Measurements from ENCODE around the gene PCNX2. TPM values are rescaled to one million over a fixed set of nuclear protein-coding genes. Genes with fewer than 3 reads are reported as not detected.

The PCNX2 gene
- total RNA-seq, 1 experiment from 2014 or later: 15.0 TPM

DNA sequence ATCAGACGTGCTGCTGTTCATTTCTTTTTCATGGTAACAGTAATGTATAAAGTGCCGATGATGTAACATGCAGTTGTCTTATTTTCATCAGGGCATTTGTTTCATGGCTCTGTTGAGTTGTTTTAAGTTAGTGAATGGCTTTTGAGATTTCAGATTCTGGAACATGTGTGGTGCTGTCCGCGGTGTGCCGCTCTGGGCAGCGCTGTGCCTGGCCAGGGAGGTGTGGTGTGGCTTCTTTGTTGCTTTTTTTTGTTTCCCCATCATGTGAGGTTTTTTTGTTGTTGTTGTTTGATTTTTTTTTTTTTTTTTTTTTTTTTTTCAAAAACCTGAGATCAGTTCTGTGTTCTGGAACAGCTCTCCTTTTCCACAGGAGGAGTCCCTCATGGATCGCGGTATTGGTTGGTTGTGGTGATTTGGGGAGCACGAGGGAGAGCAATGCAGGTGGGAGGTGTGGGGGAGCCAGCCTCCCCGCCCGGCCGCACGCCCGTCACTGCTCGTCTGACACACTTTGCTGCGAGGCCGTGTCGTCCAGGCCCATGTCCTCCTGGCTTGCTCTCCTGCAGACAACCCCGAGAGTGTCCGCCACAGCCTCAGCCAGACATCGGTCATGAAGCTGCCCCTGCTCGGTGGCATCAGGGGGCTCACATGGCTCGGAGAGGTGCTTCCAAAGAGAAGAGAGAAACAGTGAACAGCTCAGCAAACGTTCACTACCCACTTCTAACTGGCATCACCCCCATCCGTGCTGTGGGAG lies 311.5 kb downstream of the PCNX2 start:
- intact Hi-C loops (cut with micrococcal nuclease; ENCODE audit: unreplicated experiment): no loop called here
- H3K9me3 Mint-ChIP-seq (ENCODE audit: unreplicated experiment): no peaks in the 10 kb centered on the region
- no peak overlapping the region for H3K4me3 Mint-ChIP-seq (ENCODE audit: unreplicated experiment)
- Histone ChIP-seq H3K4me3 (ENCODE audit: low read depth, low read length) (no peak overlapping the region), H3K36me3 (ENCODE audit: control insufficient read depth, insufficient read depth, low read length) (no peaks in the 10 kb centered on the region), H3K4me1 (no peaks in the 10 kb centered on the region), H3K27me3 (replicated peaks; ENCODE audit: control insufficient read depth, insufficient read depth, low read length) (no peaks in the 10 kb centered on the region), H3K9me3 (no peaks in the 10 kb centered on the region)
- H3K36me3 Mint-ChIP-seq (ENCODE audit: insufficient read depth, unreplicated experiment): no peaks in the 10 kb centered on the region
- no peaks in the 10 kb centered on the region for H3K27me3 Mint-ChIP-seq (ENCODE audit: insufficient read depth, unreplicated experiment)
- DNase-seq: no peak
- CTCF ChIA-PET: interaction anchor here (0.5 to 0.6 kb wide), 2 partner anchors 39 to 254 kb away, joined by 3 read pairs; no protein-coding TSS in a partner anchor
- POLR2A ChIA-PET: no interaction called here
- no peak overlapping the region for H3K27ac Mint-ChIP-seq (ENCODE audit: unreplicated experiment)
- no TSS peak for BruUV-seq (replicated peaks)
- TF ChIP-seq, protein P1, sequence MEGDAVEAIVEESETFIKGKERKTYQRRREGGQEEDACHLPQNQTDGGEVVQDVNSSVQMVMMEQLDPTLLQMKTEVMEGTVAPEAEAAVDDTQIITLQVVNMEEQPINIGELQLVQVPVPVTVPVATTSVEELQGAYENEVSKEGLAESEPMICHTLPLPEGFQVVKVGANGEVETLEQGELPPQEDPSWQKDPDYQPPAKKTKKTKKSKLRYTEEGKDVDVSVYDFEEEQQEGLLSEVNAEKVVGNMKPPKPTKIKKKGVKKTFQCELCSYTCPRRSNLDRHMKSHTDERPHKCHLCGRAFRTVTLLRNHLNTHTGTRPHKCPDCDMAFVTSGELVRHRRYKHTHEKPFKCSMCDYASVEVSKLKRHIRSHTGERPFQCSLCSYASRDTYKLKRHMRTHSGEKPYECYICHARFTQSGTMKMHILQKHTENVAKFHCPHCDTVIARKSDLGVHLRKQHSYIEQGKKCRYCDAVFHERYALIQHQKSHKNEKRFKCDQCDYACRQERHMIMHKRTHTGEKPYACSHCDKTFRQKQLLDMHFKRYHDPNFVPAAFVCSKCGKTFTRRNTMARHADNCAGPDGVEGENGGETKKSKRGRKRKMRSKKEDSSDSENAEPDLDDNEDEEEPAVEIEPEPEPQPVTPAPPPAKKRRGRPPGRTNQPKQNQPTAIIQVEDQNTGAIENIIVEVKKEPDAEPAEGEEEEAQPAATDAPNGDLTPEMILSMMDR (IDR thresholded peaks at IDR 0.05; ENCODE audit: insufficient read depth in 1 of 2, low read depth in 1 of 2, low read length in 1 of 2, severe bottlenecking in 1 of 2, unreplicated experiment in 1 of 2): no peak
- H3K4me1 Mint-ChIP-seq (ENCODE audit: low read depth, unreplicated experiment): peaks cover 6% of the 10 kb centered on the region

- POLR2A ChIA-PET: no interaction called here
Observed at GRCh38 chr1:232983375-232983774, 312.1 kb downstream of the PCNX2 start.

DNA sequence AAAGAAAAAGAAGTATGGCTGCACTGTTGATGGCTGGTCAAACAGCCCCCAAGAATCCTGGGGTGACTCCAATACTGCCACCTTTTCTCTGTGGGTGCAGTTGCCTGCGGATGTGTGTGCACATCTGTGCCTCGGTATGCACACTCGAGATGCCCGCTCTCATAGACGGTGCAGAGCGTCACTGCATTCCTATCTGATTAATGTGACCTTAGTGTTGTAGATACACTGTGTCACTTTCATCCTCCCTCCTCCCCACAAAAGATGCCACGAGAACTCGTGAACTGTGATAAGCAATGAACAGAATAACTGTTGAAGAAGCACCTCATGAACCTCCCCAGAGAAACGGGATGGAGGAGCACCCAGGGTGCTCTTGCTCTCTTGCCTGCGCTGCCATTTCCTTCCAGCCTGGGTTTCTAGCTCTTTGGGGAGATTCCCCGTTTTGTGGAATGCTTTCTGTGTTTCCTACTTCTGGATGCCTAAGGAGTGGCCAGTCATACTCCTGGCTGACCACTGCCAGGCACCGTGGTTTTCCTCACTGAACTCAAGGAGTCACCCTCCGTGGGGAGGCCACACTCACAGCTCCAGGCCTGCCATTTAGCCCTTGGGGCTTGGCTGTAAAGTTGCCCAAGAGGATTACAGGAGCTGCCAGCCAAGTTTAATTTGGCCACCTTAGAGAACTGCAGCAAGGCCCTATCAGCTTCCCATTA lies 313.1 kb downstream of the PCNX2 start:
- Histone ChIP-seq H3K4me1 (no peaks in the 10 kb centered on the region), H3K27me3 (replicated peaks; ENCODE audit: control insufficient read depth, insufficient read depth, low read length) (no peaks in the 10 kb centered on the region), H3K36me3 (ENCODE audit: control insufficient read depth, insufficient read depth, low read length) (no peaks in the 10 kb centered on the region), H3K4me3 (ENCODE audit: low read depth, low read length) (no peak overlapping the region), H3K9me3 (no peaks in the 10 kb centered on the region)
- H3K4me1 Mint-ChIP-seq (ENCODE audit: low read depth, unreplicated experiment): peaks cover 6% of the 10 kb centered on the region
- H3K9me3 Mint-ChIP-seq (ENCODE audit: unreplicated experiment): no peaks in the 10 kb centered on the region
- intact Hi-C loops (cut with micrococcal nuclease; ENCODE audit: unreplicated experiment): no loop called here
- H3K27ac Mint-ChIP-seq (ENCODE audit: unreplicated experiment): no peak overlapping the region
- TF ChIP-seq, protein P1 (IDR thresholded peaks at IDR 0.05; ENCODE audit: insufficient read depth in 1 of 2, low read depth in 1 of 2, low read length in 1 of 2, severe bottlenecking in 1 of 2, unreplicated experiment in 1 of 2): no peak
- peaks cover 6% of the 10 kb centered on the region for H3K36me3 Mint-ChIP-seq (ENCODE audit: insufficient read depth, unreplicated experiment)
- DNase-seq: no peak
- BruUV-seq (replicated peaks): no TSS peak
- H3K4me3 Mint-ChIP-seq (ENCODE audit: unreplicated experiment): no peak overlapping the region
- no peaks in the 10 kb centered on the region for H3K27me3 Mint-ChIP-seq (ENCODE audit: insufficient read depth, unreplicated experiment)
- CTCF ChIA-PET: no interaction called here
- POLR2A ChIA-PET: no interaction called here

More at GRCh38 chr1:232983375-232983774, 312.1 kb downstream of the PCNX2 start:
- Histone ChIP-seq H3K4me1 (no peaks in the 10 kb centered on the region), H3K36me3 (ENCODE audit: control insufficient read depth, insufficient read depth, low read length) (no peaks in the 10 kb centered on the region), H3K27me3 (replicated peaks; ENCODE audit: control insufficient read depth, insufficient read depth, low read length) (no peaks in the 10 kb centered on the region), H3K9me3 (no peaks in the 10 kb centered on the region), H3K4me3 (ENCODE audit: low read depth, low read length) (no peak overlapping the region)
- TF ChIP-seq, protein P1 (IDR thresholded peaks at IDR 0.05; ENCODE audit: insufficient read depth in 1 of 2, low read depth in 1 of 2, low read length in 1 of 2, severe bottlenecking in 1 of 2, unreplicated experiment in 1 of 2): no peak
- no peak for DNase-seq
- no TSS peak for BruUV-seq (replicated peaks)
- Mint-ChIP-seq H3K27me3 (ENCODE audit: insufficient read depth, unreplicated experiment) (no peaks in the 10 kb centered on the region), H3K4me1 (ENCODE audit: low read depth, unreplicated experiment) (peaks cover 6% of the 10 kb centered on the region), H3K27ac (ENCODE audit: unreplicated experiment) (no peak overlapping the region), H3K4me3 (ENCODE audit: unreplicated experiment) (no peak overlapping the region), H3K36me3 (ENCODE audit: insufficient read depth, unreplicated experiment) (no peaks in the 10 kb centered on the region), H3K9me3 (ENCODE audit: unreplicated experiment) (no peaks in the 10 kb centered on the region)
- intact Hi-C loops (cut with micrococcal nuclease; ENCODE audit: unreplicated experiment): no loop called here
- CTCF ChIA-PET: interaction anchor here (0.6 kb wide), 1 partner anchor 255 kb away, joined by 3 read pairs; no protein-coding TSS in a partner anchor
